Ishikawa (cell line): ENCODE data around the gene UVSSA.

Source experiments
- EP300 ChIP-seq: IDR thresholded peaks from 2 replicates; pipeline ENCODE4 v1.6.1; 2012; ENCODE audit warnings: borderline replicate concordance
- MAX ChIP-seq: IDR thresholded peaks from 2 replicates; pipeline ENCODE4 v1.6.1; 2012
- REST ChIP-seq: IDR thresholded peaks from 2 replicates; pipeline ENCODE4 v1.6.1; 2012; ENCODE audit warnings: low read depth, mild to moderate bottlenecking
- TAF1 ChIP-seq: IDR thresholded peaks from 2 replicates; pipeline ENCODE4 v1.6.1; 2012; ENCODE audit warnings: low read depth, mild to moderate bottlenecking
- TCF12 ChIP-seq: IDR thresholded peaks from 2 replicates; pipeline ENCODE4 v1.6.1; 2012; ENCODE audit warnings: low read depth
- TEAD4 ChIP-seq: IDR thresholded peaks from 2 replicates; pipeline ENCODE4 v1.6.1; 2012
- YY1 ChIP-seq: IDR thresholded peaks from 2 replicates; pipeline ENCODE4 v1.6.1; 2012; ENCODE audit warnings: low read depth

- TF ChIP-seq TCF12 (no peak), YY1 (no peak), MAX (no peak), REST (no peak), TEAD4 (no peak), EP300 (no peak), TAF1 (no peak)
These were observed 21.9 kb upstream of the UVSSA start for GRCh38 chr4:1325176-1325480.
